Mesenchymal stem cell (in vitro differentiated cells and primary cell): ENCODE measurements around the gene REEP1.
"Not testable (repeated sequence)": the region's sequence is repeated elsewhere in the genome, so short reads cannot be mapped to it uniquely, and the experiment has no call there.

Experiments used
- DNase-seq: peaks from one replicate; pipeline ENCODE4 v3.0.0-alpha.2; 2013
- H2AFZ ChIP-seq: one replicate; pipeline ENCODE4 v1.6.1; 2013; ENCODE audit warnings: low read depth, mild to moderate bottlenecking, control low read depth, inconsistent platforms, low read length, moderate library complexity
- H2AK5ac ChIP-seq: 2 replicates; pipeline ENCODE4 v1.6.1; 2013; ENCODE audit warnings: low read length, moderate library complexity, mild to moderate bottlenecking, inconsistent platforms; ENCODE audit not compliant: severe bottlenecking
- H2BK120ac ChIP-seq: one replicate; pipeline ENCODE4 v1.6.1; 2013; ENCODE audit warnings: low read depth, mild to moderate bottlenecking, inconsistent platforms, low read length, moderate library complexity
- H2BK12ac ChIP-seq, 2 experiments: one replicate each; pipeline ENCODE4 v1.6.1; 2013; ENCODE audit warnings: inconsistent platforms in 2 of 2, low read length in 2 of 2, mild to moderate bottlenecking in 2 of 2, moderate library complexity in 2 of 2, control low read depth in 1 of 2
- H2BK15ac ChIP-seq: one replicate; pipeline ENCODE4 v1.6.1; 2013; ENCODE audit warnings: mild to moderate bottlenecking, low read depth, inconsistent platforms; ENCODE audit not compliant: poor library complexity, severe bottlenecking
- H2BK5ac ChIP-seq: 2 replicates; pipeline ENCODE4 v1.6.1; 2013; ENCODE audit warnings: low read depth, mild to moderate bottlenecking, low read length, control low read depth, inconsistent platforms; ENCODE audit not compliant: poor library complexity, severe bottlenecking
- H3K14ac ChIP-seq, 2 experiments: one replicate each; pipeline ENCODE4 v1.6.1; 2013; ENCODE audit warnings: inconsistent platforms in 2 of 2, low read length in 2 of 2, control low read depth in 1 of 2, mild to moderate bottlenecking in 1 of 2, moderate library complexity in 1 of 2
- H3K18ac ChIP-seq, 2 experiments: one replicate each; pipeline ENCODE4 v1.6.1; 2013; ENCODE audit warnings: inconsistent platforms in 2 of 2, low read length in 2 of 2, control low read depth in 1 of 2, low read depth in 1 of 2, mild to moderate bottlenecking in 1 of 2
- H3K23ac ChIP-seq, 2 experiments: one replicate each; pipeline ENCODE4 v1.6.1; 2013; ENCODE audit warnings: inconsistent platforms in 2 of 2, low read length in 2 of 2, mild to moderate bottlenecking in 2 of 2, moderate library complexity in 2 of 2, control low read depth in 1 of 2
- H3K27ac ChIP-seq: 2 replicates; pipeline ENCODE4 v1.5.1; 2013; ENCODE audit warnings: mild to moderate bottlenecking, moderate library complexity, low read length, control low read depth, inconsistent platforms; ENCODE audit not compliant: poor library complexity, severe bottlenecking
- H3K27me3 ChIP-seq, 2 experiments: 2 replicates each; pipeline versions ENCODE4 v1.6.1 to v1.7.0; 2013; ENCODE audit warnings: low read length in 2 of 2, mild to moderate bottlenecking in 2 of 2, moderate library complexity in 2 of 2, control low read depth in 1 of 2, inconsistent platforms in 1 of 2; ENCODE audit not compliant: control insufficient read depth in 1 of 2, insufficient read depth in 1 of 2
- H3K36me3 ChIP-seq, 2 experiments: 2 replicates each; pipeline versions ENCODE4 v1.6.1 to v1.7.0; 2013; ENCODE audit warnings: low read length in 2 of 2, control low read depth in 1 of 2, inconsistent platforms in 1 of 2, low read depth in 1 of 2, mild to moderate bottlenecking in 1 of 2; ENCODE audit not compliant: insufficient read depth in 2 of 2, control insufficient read depth in 1 of 2
- H3K4ac ChIP-seq, 2 experiments: one replicate each; pipeline ENCODE4 v1.6.1; 2013; ENCODE audit warnings: inconsistent platforms in 2 of 2, low read length in 2 of 2, mild to moderate bottlenecking in 2 of 2, moderate library complexity in 2 of 2, control low read depth in 1 of 2, low read depth in 1 of 2
- H3K4me1 ChIP-seq: 2 replicates; pipeline ENCODE4 v1.6.1; 2013; ENCODE audit warnings: low read depth, low read length, control low read depth; ENCODE audit not compliant: control insufficient read depth, insufficient read depth
- H3K4me2 ChIP-seq: 2 replicates; pipeline ENCODE4 v1.6.1; 2013; ENCODE audit warnings: low read length, mild to moderate bottlenecking, inconsistent platforms; ENCODE audit not compliant: poor library complexity, severe bottlenecking
- H3K4me3 ChIP-seq, 2 experiments: 2 replicates each; pipeline versions ENCODE4 v1.5.1 to v1.7.0; 2013; ENCODE audit warnings: low read length in 2 of 2, mild to moderate bottlenecking in 2 of 2, control low read depth in 1 of 2, low read depth in 1 of 2; ENCODE audit not compliant: insufficient read depth in 1 of 2
- H3K79me1 ChIP-seq: replicated peaks from 2 replicates; pipeline ENCODE4 v1.6.1; 2013; ENCODE audit warnings: mild to moderate bottlenecking, control low read depth, low read length, inconsistent platforms; ENCODE audit not compliant: poor library complexity, severe bottlenecking
- H3K9ac ChIP-seq: 2 replicates; pipeline ENCODE4 v1.7.0; 2013; ENCODE audit warnings: mild to moderate bottlenecking, low read length, moderate library complexity
- H3K9me3 ChIP-seq: 2 replicates; pipeline ENCODE4 v1.7.0; 2013; ENCODE audit warnings: mild to moderate bottlenecking, low read length; ENCODE audit not compliant: control insufficient read depth
- H4K8ac ChIP-seq: one replicate; pipeline ENCODE4 v1.6.1; 2013; ENCODE audit warnings: inconsistent platforms, mild to moderate bottlenecking, low read length, moderate library complexity
- H4K91ac ChIP-seq: one replicate; pipeline ENCODE4 v1.6.1; 2013; ENCODE audit warnings: mild to moderate bottlenecking, low read length, inconsistent platforms
- WGBS: methylation state at CpG from one replicate; pipeline ENCODE4 v1.1.7; 2013; ENCODE audit warnings: mixed read lengths; 5-methylcytosine and 5-hydroxymethylcytosine counted together

REEP1 gene

DNA sequence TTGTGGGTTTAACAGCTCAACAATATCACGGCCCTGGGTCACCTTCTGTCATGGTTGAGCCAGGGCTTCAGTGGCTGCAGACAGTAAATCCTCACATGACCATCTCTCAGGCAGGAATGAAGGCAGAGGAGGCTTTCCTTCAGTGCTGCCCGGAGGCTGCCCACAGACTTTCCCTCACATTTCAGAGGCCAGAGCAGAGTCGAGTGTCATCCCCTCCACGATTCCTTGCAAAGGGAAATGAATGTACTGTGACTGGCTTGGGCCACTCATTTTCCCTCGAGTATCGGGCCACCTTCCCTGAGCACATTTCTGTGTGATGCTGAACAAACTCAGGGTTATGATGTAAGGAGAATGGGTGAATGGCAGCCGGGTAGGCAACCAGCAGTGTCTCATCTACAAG lies 10.0 kb upstream of the REEP1 start:
- Histone ChIP-seq H2BK15ac (no peak overlapping the region), H3K9me3 (no peaks in the 10 kb centered on the region), H3K79me1 (no peaks in the 10 kb centered on the region), H3K4me1 (no peaks in the 10 kb centered on the region), H2BK12ac (no peak overlapping the region), H3K36me3 (no peaks in the 10 kb centered on the region), H3K4me3 (no peak overlapping the region), H3K4me2 (no peak overlapping the region), H3K27ac (no peak overlapping the region), H3K23ac (no peak overlapping the region), H3K4ac (no peak overlapping the region), H3K9ac (no peak overlapping the region), H4K8ac (no peak overlapping the region), H3K18ac (no peak overlapping the region), H3K27me3 (peaks cover 0 to 42% of the 10 kb centered on the region in 2 experiments), H2BK5ac (no peak overlapping the region), H3K14ac (no peak overlapping the region), H2BK120ac (no peak overlapping the region), H2AFZ (no peak overlapping the region), H4K91ac (no peak overlapping the region), H2AK5ac (no peak overlapping the region)
- no peak for DNase-seq
- 83% methylated on average over 7 of the region's 7 CpGs for WGBS

GRCh38 chr2:86345783-86346370 lies 8.5 kb upstream of the REEP1 start:
- not testable (repeated sequence) for H4K8ac ChIP-seq, H2BK15ac ChIP-seq, H3K23ac ChIP-seq, H3K36me3 ChIP-seq, H2BK12ac ChIP-seq, H3K4me1 ChIP-seq, H3K4me3 ChIP-seq, H3K79me1 ChIP-seq, H3K14ac ChIP-seq, H3K4ac ChIP-seq, DNase-seq, H3K9me3 ChIP-seq, H2BK5ac ChIP-seq, H4K91ac ChIP-seq, H3K9ac ChIP-seq, H2BK120ac ChIP-seq, H2AFZ ChIP-seq, H3K27ac ChIP-seq, H2AK5ac ChIP-seq, H3K18ac ChIP-seq, H3K4me2 ChIP-seq
- H3K27me3 ChIP-seq, result peaks cover 5 to 42% of the 10 kb centered on the region in 2 experiments
- no CpG with 5 or more reads among the region's 6 CpGs for WGBS

DNA sequence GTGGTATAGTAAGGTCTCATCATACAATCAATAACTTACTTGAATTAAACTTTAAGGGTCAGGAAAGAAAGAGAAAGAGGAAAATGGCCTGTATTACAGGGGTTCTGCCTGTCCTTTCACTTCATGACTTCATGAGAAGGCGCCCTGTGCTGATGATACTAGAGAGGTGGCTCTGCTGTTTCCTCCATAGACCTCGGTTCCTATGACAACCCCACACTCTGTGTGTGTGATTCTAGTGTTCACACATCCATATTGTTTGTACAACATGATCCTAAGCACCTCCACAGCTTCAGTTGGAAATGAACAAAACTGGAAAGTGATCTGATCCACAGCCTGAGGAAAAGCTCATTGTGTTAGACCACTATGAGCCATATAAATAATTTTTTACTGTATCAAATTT lies 7.0 kb upstream of the REEP1 start:
- no peaks in the 10 kb centered on the region for H3K79me1 ChIP-seq
- H3K4me1 ChIP-seq, result no peaks in the 10 kb centered on the region
- H3K4ac ChIP-seq, result no peak overlapping the region
- no peak overlapping the region for H3K4me2 ChIP-seq
- peaks cover 19 to 56% of the 10 kb centered on the region in 2 experiments for H3K27me3 ChIP-seq
- no peaks in the 10 kb centered on the region for H3K36me3 ChIP-seq
- H4K91ac ChIP-seq, result no peak overlapping the region
- 45% methylated on average over 2 of the region's 2 CpGs for WGBS
- H3K18ac ChIP-seq, result no peak overlapping the region
- H2BK15ac ChIP-seq, result no peak overlapping the region
- H2AK5ac ChIP-seq, result no peak overlapping the region
- no peak for DNase-seq
- H4K8ac ChIP-seq, result no peak overlapping the region
- no peak overlapping the region for H2BK12ac ChIP-seq
- no peak overlapping the region for H3K9ac ChIP-seq
- peaks cover 18% of the 10 kb centered on the region for H3K9me3 ChIP-seq
- H2AFZ ChIP-seq, result no peak overlapping the region
- no peak overlapping the region for H3K14ac ChIP-seq
- H2BK120ac ChIP-seq, result no peak overlapping the region
- no peak overlapping the region for H3K27ac ChIP-seq
- no peak overlapping the region for H2BK5ac ChIP-seq
- H3K4me3 ChIP-seq, result no peak overlapping the region
- H3K23ac ChIP-seq, result no peak overlapping the region

DNA sequence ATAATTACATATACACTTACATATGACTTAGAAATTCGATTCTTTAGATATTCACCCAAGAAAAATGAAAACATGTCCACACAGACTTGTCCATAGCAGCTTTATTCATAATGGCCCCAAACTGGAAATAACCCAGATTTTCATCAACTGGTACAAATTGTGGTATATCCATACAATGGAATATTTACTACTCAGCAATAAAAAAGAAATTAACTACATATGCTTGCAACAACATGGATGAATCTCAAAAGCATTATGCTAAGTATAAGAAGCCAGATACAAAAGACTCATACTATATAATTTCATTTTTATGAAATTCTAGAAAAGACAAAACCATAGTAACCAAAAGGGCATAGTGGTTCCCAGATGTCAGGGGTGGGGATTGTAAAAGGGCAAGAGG lies 5.1 kb upstream of the REEP1 start:
- no peaks in the 10 kb centered on the region for H3K79me1 ChIP-seq
- WGBS, result 22% methylated on average over 1 of the region's 1 CpG

More for the DNA sequence above, 5.1 kb upstream of the REEP1 start:
- Histone ChIP-seq H2AFZ (no peak overlapping the region), H4K8ac (no peak overlapping the region), H3K4ac (no peak overlapping the region), H2BK12ac (no peak overlapping the region), H3K9ac (no peak overlapping the region), H2BK5ac (no peak overlapping the region), H3K14ac (no peak overlapping the region), H3K27ac (no peak overlapping the region), H3K27me3 (peaks cover 37 to 61% of the 10 kb centered on the region in 2 experiments), H3K4me3 (no peak overlapping the region), H3K18ac (no peak overlapping the region), H3K36me3 (no peaks in the 10 kb centered on the region), H3K4me2 (no peak overlapping the region), H2AK5ac (no peak overlapping the region), H2BK120ac (no peak overlapping the region), H3K4me1 (peaks cover 3% of the 10 kb centered on the region), H4K91ac (no peak overlapping the region), H3K9me3 (peaks cover 18% of the 10 kb centered on the region), H3K23ac (no peak overlapping the region), H2BK15ac (no peak overlapping the region)
- DNase-seq, result no peak
